Transverse colon (tissue), 3 donors: ENCODE measurements around the gene FXYD7.

Source experiments
- CTCF ChIP-seq, 5 experiments: fragments of 200-600 bp in 3 of 5; fragments of 450-650 bp in 2 of 5; sonication (generic) in 3 of 5; IDR thresholded peaks; 1 replicate in 2 of 5; 2 replicates in 3 of 5; pipeline ENCODE4 v1.5.1; 2016 to 2017; ENCODE audit warnings: antibody characterized with exemption in 5 of 5, inconsistent platforms in 3 of 5, mild to moderate bottlenecking in 2 of 5, moderate library complexity in 1 of 5
- POLR2A ChIP-seq: fragments of 450-650 bp; IDR thresholded peaks from one replicate; pipeline ENCODE4 v1.6.1; 2016; ENCODE audit warnings: antibody characterized with exemption, mild to moderate bottlenecking, moderate library complexity

- TF ChIP-seq POLR2A (no peak), CTCF (IDR thresholded peaks at IDR 0.05) (no peak)
Measured at GRCh38 chr19:35133826-35134225, 9.2 kb upstream of the FXYD7 start.
